CD4-positive, alpha-beta T cell treated with Interleukin-4 for 4 hours (primary cell): ENCODE data around the gene IZUMO2.
"Not testable (repeated sequence)": the region's sequence is repeated elsewhere in the genome, so short reads cannot be mapped to it uniquely, and the experiment has no call there.

Source experiments
- DNase-seq: peaks from one replicate; pipeline ENCODE4 v3.0.0-alpha.2; 2020

IZUMO2 gene

GRCh38 chr19:50181121-50181520, 18.0 kb upstream of the IZUMO2 start:
- DNase-seq = no peak

GRCh38 chr19:50178859-50179537, 15.9 kb upstream of the IZUMO2 start:
- DNase-seq = no peak

GRCh38 chr19:50178320-50178719, 15.2 kb upstream of the IZUMO2 start:
- DNase-seq = no peak

GRCh38 chr19:50176775-50177174, 13.7 kb upstream of the IZUMO2 start:
- DNase-seq = no peak

GRCh38 chr19:50175924-50176323, 12.8 kb upstream of the IZUMO2 start:
- DNase-seq = no peak

- DNase-seq = no peak
Observed at GRCh38 chr19:50174100-50174793, 11.2 kb upstream of the IZUMO2 start.

- no peak for DNase-seq
Observed at GRCh38 chr19:50173127-50173526, 10.0 kb upstream of the IZUMO2 start.

GRCh38 chr19:50172726-50173125, 9.6 kb upstream of the IZUMO2 start:
- DNase-seq = no peak

- DNase-seq = no peak
Observed at GRCh38 chr19:50171752-50172151, 8.7 kb upstream of the IZUMO2 start.

GRCh38 chr19:50167314-50167721, 4.2 kb upstream of the IZUMO2 start:
- no peak for DNase-seq

- no peak for DNase-seq
Observed at GRCh38 chr19:50159078-50159477, 4.0 kb downstream of the IZUMO2 start.

- no peak for DNase-seq
Observed at GRCh38 chr19:50158577-50158976, 4.5 kb downstream of the IZUMO2 start.

- no peak for DNase-seq
Observed at GRCh38 chr19:50155520-50156109, 7.5 kb downstream of the IZUMO2 start.

- DNase-seq = no peak
Observed at GRCh38 chr19:50154529-50154928, 8.6 kb downstream of the IZUMO2 start.

- no peak for DNase-seq
Observed at GRCh38 chr19:50152578-50152977, 10.5 kb downstream of the IZUMO2 start.

- DNase-seq = no peak
Observed at GRCh38 chr19:50148528-50148927, 14.6 kb downstream of the IZUMO2 start.

GRCh38 chr19:50147462-50148423, 15.3 kb downstream of the IZUMO2 start:
- peak; percentile 64 for DNase-seq

GRCh38 chr19:50141921-50142320, 21.2 kb downstream of the IZUMO2 start:
- not testable (repeated sequence) for DNase-seq

- DNase-seq = not testable (repeated sequence)
Observed at GRCh38 chr19:50140118-50140845, 22.8 kb downstream of the IZUMO2 start.

- DNase-seq = not testable (repeated sequence)
Observed at GRCh38 chr19:50136603-50137365, 26.3 kb downstream of the IZUMO2 start.

- peak; percentile 4 for DNase-seq
Observed at GRCh38 chr19:50135856-50136602, 27.1 kb downstream of the IZUMO2 start.
